GM23338 (cell line): ENCODE results near the gene RAB3B. TPM values are rescaled to one million over a fixed set of nuclear protein-coding genes. Genes with fewer than 3 reads are reported as not detected.

Source experiments
- ATAC-seq: fragments of 200-7000 bp; cut with Tn5 transposase; 3 replicates; pipeline ENCODE4 v1.9.1; 2020
- DNase-seq: peaks from one replicate; pipeline ENCODE4 v3.0.0-alpha.2; 2015; ENCODE audit warnings: low spot score
- H2AFZ ChIP-seq: fragments of 200-600 bp; sonication (generic); 2 replicates; pipeline ENCODE4 v1.8.0; 2016; ENCODE audit warnings: antibody characterized with exemption, mild to moderate bottlenecking, moderate library complexity
- H3F3A ChIP-seq: fragments of 200-600 bp; sonication (generic); replicated peaks from 2 replicates; pipeline ENCODE4 v1.8.0; 2017; ENCODE audit warnings: antibody characterized with exemption, mixed run types, low read depth
- H3K27ac ChIP-seq: fragments of 200-600 bp; sonication (generic); 2 replicates; pipeline ENCODE4 v1.6.1; 2016; ENCODE audit warnings: low read depth
- H3K27me3 ChIP-seq: fragments of 200-600 bp; sonication (generic); 2 replicates; pipeline ENCODE4 v1.8.0; 2016; ENCODE audit warnings: mild to moderate bottlenecking, mixed run types, moderate library complexity; ENCODE audit not compliant: insufficient read depth
- H3K36me3 ChIP-seq: fragments of 200-600 bp; sonication (generic); 2 replicates; pipeline ENCODE4 v1.8.0; 2016; ENCODE audit warnings: mild to moderate bottlenecking; ENCODE audit not compliant: insufficient read depth
- H3K4me1 ChIP-seq: fragments of 200-600 bp; sonication (generic); 2 replicates; pipeline ENCODE4 v1.8.0; 2016; ENCODE audit warnings: mild to moderate bottlenecking, moderate library complexity; ENCODE audit not compliant: insufficient read depth
- H3K4me2 ChIP-seq: fragments of 200-600 bp; sonication (generic); 2 replicates; pipeline ENCODE4 v1.7.1; 2017; ENCODE audit warnings: mixed run types
- H3K4me3 ChIP-seq: fragments of 200-600 bp; sonication (generic); 2 replicates; pipeline ENCODE4 v1.6.1; 2016; ENCODE audit warnings: mixed run types
- H3K79me2 ChIP-seq: fragments of 200-600 bp; sonication (generic); replicated peaks from 2 replicates; pipeline ENCODE4 v1.8.0; 2017; ENCODE audit warnings: mild to moderate bottlenecking; ENCODE audit not compliant: insufficient read depth
- H3K9me2 ChIP-seq: fragments of 200-600 bp; sonication (generic); 2 replicates; pipeline ENCODE4 v1.8.0; 2017; ENCODE audit not compliant: insufficient read depth
- H4K20me1 ChIP-seq: fragments of 200-600 bp; sonication (generic); replicated peaks from 2 replicates; pipeline ENCODE4 v1.8.0; 2017; ENCODE audit warnings: mild to moderate bottlenecking; ENCODE audit not compliant: insufficient read depth
- H3K27ac Mint-ChIP-seq: 2 replicates; pipeline ENCODE4 v1.8.0; 2020; ENCODE audit warnings: inconsistent platforms, mild to moderate bottlenecking, moderate library complexity, mixed read lengths
- H3K27me3 Mint-ChIP-seq: 3 replicates; pipeline ENCODE4 v1.8.0; 2022; ENCODE audit warnings: low read depth, mild to moderate bottlenecking, moderate library complexity, mixed read lengths, inconsistent platforms; ENCODE audit not compliant: insufficient read depth, poor library complexity
- H3K36me3 Mint-ChIP-seq: 3 replicates; pipeline ENCODE4 v1.8.0; 2021; ENCODE audit warnings: low read depth, mild to moderate bottlenecking, inconsistent platforms, moderate library complexity, mixed read lengths
- H3K4me1 Mint-ChIP-seq: 3 replicates; pipeline ENCODE4 v1.8.0; 2020; ENCODE audit warnings: mild to moderate bottlenecking, inconsistent platforms, mixed read lengths
- H3K4me3 Mint-ChIP-seq: 3 replicates; pipeline ENCODE4 v1.8.0; 2021; ENCODE audit warnings: moderate library complexity, mild to moderate bottlenecking, inconsistent platforms, mixed read lengths
- H3K9me3 Mint-ChIP-seq: 3 replicates; pipeline ENCODE4 v1.8.0; 2020; ENCODE audit warnings: moderate library complexity, mild to moderate bottlenecking, inconsistent platforms, mixed read lengths
- CTCF ChIP-seq, 2 experiments: fragments of 200-600 bp in 1 of 2; sonication (generic) in 1 of 2; conservative IDR thresholded peaks; 2 replicates each; pipeline versions ENCODE4 v1.5.1 to v1.6.1; 2016 to 2017; ENCODE audit warnings: antibody characterized with exemption in 2 of 2, low read depth in 2 of 2, mild to moderate bottlenecking in 2 of 2, moderate library complexity in 1 of 2
- NANOG ChIP-seq: IDR thresholded peaks from 2 replicates; pipeline ENCODE4 v1.6.1; 2016; ENCODE audit warnings: antibody characterized with exemption, borderline replicate concordance
- POLR2AphosphoS5 ChIP-seq: IDR thresholded peaks from 2 replicates; pipeline ENCODE4 v1.6.1; 2016; ENCODE audit warnings: antibody characterized with exemption, low read depth
- REST ChIP-seq: IDR thresholded peaks from one replicate; pipeline ENCODE4 v1.6.1; 2018; ENCODE audit warnings: antibody characterized with exemption; ENCODE audit not compliant: unreplicated experiment
- ZNF331 ChIP-seq: fragments of 250-450 bp; sonication (Bioruptor Pico); IDR thresholded peaks from 2 replicates; pipeline ENCODE4 v1.5.0; 2020; ENCODE audit warnings: low read depth, mild to moderate bottlenecking, moderate library complexity
- polyA plus RNA-seq: library from polyadenylated mRNA; unstranded; fragments of >200 nt; fragmentation: Nextera tagmentation; extraction: Ambion mirVana; gene quantifications from 2 replicates; pipeline ENCODE4 v1.2.1, GENCODE V29; 2016
- total RNA-seq: library from RNA; depleted of rRNA; stranded (reverse); fragments of >200 nt; shearing (Covaris generic); gene quantifications from 2 replicates; pipeline ENCODE4 v1.2.3, GENCODE V29; 2014

The RAB3B gene
- total and polyA plus RNA-seq, 2 experiments from 2014 or later, result 18.3 to 37.9 TPM

- Histone ChIP-seq H3K36me3 (no peaks in the 10 kb centered on the region), H4K20me1 (no peaks in the 10 kb centered on the region), H2AFZ (no peak overlapping the region), H3K4me3 (no peak overlapping the region), H3K4me2 (no peak overlapping the region), H3K4me1 (peaks cover 31% of the 10 kb centered on the region), H3K27me3 (no peaks in the 10 kb centered on the region), H3K9me2 (no peaks in the 10 kb centered on the region), H3K27ac (no peak overlapping the region), H3K79me2 (no peaks in the 10 kb centered on the region), H3F3A (peaks cover 10% of the 10 kb centered on the region; the same call in 1 of the 2 replicates)
- H3K27ac Mint-ChIP-seq, result no peak overlapping the region
- TF ChIP-seq POLR2AphosphoS5 (no peak), NANOG (no peak), CTCF (conservative IDR thresholded peaks at IDR 0.05; ENCODE audit: low read depth in 2 of 2) (peak; percentile 96 to 100), REST (peak; percentile 81)
- no peaks in the 10 kb centered on the region for H3K9me3 Mint-ChIP-seq
- no peaks in the 10 kb centered on the region for H3K36me3 Mint-ChIP-seq
- peaks cover 27% of the 10 kb centered on the region for H3K4me1 Mint-ChIP-seq
- ATAC-seq (peak; percentile 83), DNase-seq (peak; percentile 98)
- H3K4me3 Mint-ChIP-seq, result no peak overlapping the region
- H3K27me3 Mint-ChIP-seq, result peaks cover 5% of the 10 kb centered on the region
Measured at GRCh38 chr1:52002038-52002917, 11.8 kb upstream of the RAB3B start.

GRCh38 chr1:51998701-51999100, 8.2 kb upstream of the RAB3B start:
- no peak overlapping the region for H3K27ac Mint-ChIP-seq
- H3K4me3 Mint-ChIP-seq, result no peak overlapping the region
- H3K27me3 Mint-ChIP-seq, result peaks cover 1% of the 10 kb centered on the region
- ATAC-seq (no peak), DNase-seq (no peak)
- Histone ChIP-seq H3K4me2 (peak overlapping the region; percentile 27; the same call in 1 of the 2 replicates), H3K27me3 (no peaks in the 10 kb centered on the region), H3K9me2 (no peaks in the 10 kb centered on the region), H3K4me1 (peaks cover 14% of the 10 kb centered on the region), H3K4me3 (no peak overlapping the region), H3K27ac (no peak overlapping the region), H4K20me1 (no peaks in the 10 kb centered on the region), H3F3A (no peaks in the 10 kb centered on the region), H2AFZ (peak overlapping the region; percentile 63; the same call in 1 of the 2 replicates), H3K79me2 (no peaks in the 10 kb centered on the region), H3K36me3 (no peaks in the 10 kb centered on the region)
- H3K36me3 Mint-ChIP-seq, result no peaks in the 10 kb centered on the region
- no peaks in the 10 kb centered on the region for H3K9me3 Mint-ChIP-seq
- TF ChIP-seq NANOG (no peak), ZNF331 (CRISPR knock-in tag) (no peak), REST (no peak)
- H3K4me1 Mint-ChIP-seq, result peaks cover 19% of the 10 kb centered on the region
